Esophagus mucosa (tissue), 1 donor: ENCODE measurements around the gene TGFBR3. TPM values are rescaled to one million over a fixed set of nuclear protein-coding genes. Genes with fewer than 3 reads are reported as not detected.
A peak's percentile ranks its signal among the peaks of the same experiment; 100 is the strongest.

ENCODE experiments used
- ATAC-seq: fragments of 200-7000 bp; cut with Tn5 transposase; one replicate; pipeline ENCODE4 v1.9.1; 2020
- total RNA-seq: library from RNA; stranded (reverse); gene quantifications from one replicate; pipeline ENCODE4 v1.2.4, GENCODE V29; 2023
- donor health status: DM: yes; HTN: yes; CAD: no.

Gene TGFBR3
- total RNA-seq: 10.4 TPM

- ATAC-seq: peak; percentile 84
Observed at GRCh38 chr1:91885716-91886506, at the start of gene TGFBR3. Gene TGFBR3, minus strand, starts transcription at chr1:91886151. Its CDS starts 24,620 bp downstream, at chr1:91861531.

GRCh38 chr1:91929250-91929649, 43.3 kb upstream of the TGFBR3 start:
- ATAC-seq: no peak

- no peak for ATAC-seq
Observed at GRCh38 chr1:91928026-91928425, 42.1 kb upstream of the TGFBR3 start.

GRCh38 chr1:91925644-91926435, 39.9 kb upstream of the TGFBR3 start:
- no peak for ATAC-seq

- ATAC-seq: no peak
Observed at GRCh38 chr1:91924146-91924545, 38.2 kb upstream of the TGFBR3 start.

- no peak for ATAC-seq
Observed at GRCh38 chr1:91919962-91920361, 34.0 kb upstream of the TGFBR3 start.

- ATAC-seq: no peak
Observed at GRCh38 chr1:91916811-91917460, 31.0 kb upstream of the TGFBR3 start.

- ATAC-seq: no peak
Observed at GRCh38 chr1:91916046-91916445, 30.1 kb upstream of the TGFBR3 start.

GRCh38 chr1:91913018-91913417, 27.1 kb upstream of the TGFBR3 start:
- no peak for ATAC-seq

GRCh38 chr1:91912266-91912665, 26.3 kb upstream of the TGFBR3 start:
- ATAC-seq: no peak

- no peak for ATAC-seq
Observed at GRCh38 chr1:91901231-91901630, 15.3 kb upstream of the TGFBR3 start.

GRCh38 chr1:91900562-91900961, 14.6 kb upstream of the TGFBR3 start:
- ATAC-seq: no peak

GRCh38 chr1:91897016-91897415, 11.1 kb upstream of the TGFBR3 start:
- ATAC-seq: no peak

GRCh38 chr1:91895832-91896556, 10.0 kb upstream of the TGFBR3 start:
- no peak for ATAC-seq

GRCh38 chr1:91894036-91894761, 8.2 kb upstream of the TGFBR3 start:
- ATAC-seq: no peak

- ATAC-seq: no peak
Observed at GRCh38 chr1:91891969-91892368, 6.0 kb upstream of the TGFBR3 start.

- no peak for ATAC-seq
Observed at GRCh38 chr1:91891454-91891853, 5.5 kb upstream of the TGFBR3 start.

GRCh38 chr1:91889717-91890459, 3.9 kb upstream of the TGFBR3 start:
- ATAC-seq: peak; percentile 75

GRCh38 chr1:91885213-91885715, 687 bp downstream of the TGFBR3 start:
- ATAC-seq: no peak

- ATAC-seq: peak; percentile 33
Observed at GRCh38 chr1:91884459-91885212, 1.3 kb downstream of the TGFBR3 start.
